Endothelial cell of umbilical vein (primary cell): ENCODE data around the gene CLASRP. TPM values are rescaled to one million over a fixed set of nuclear protein-coding genes. Genes with fewer than 3 reads are reported as not detected.
A peak's percentile ranks its signal among the peaks of the same experiment; 100 is the strongest.

Experiments
- BruUV-seq: library from RNA; stranded (reverse); fragments of 400-500 nt; replicated peaks from 2 replicates; lab custom pipeline; 2021; lab: Mats Ljungman, UMichigan
- CTCF ChIA-PET: fragments of 300-600, 350-600 bp; sonication (Branson Sonifier 250); formaldehyde crosslinking; loops from one replicate; lab custom pipeline; 2021; ENCODE audit warnings: antibody characterized with exemption, inconsistent platforms; lab: Charles Lee
- POLR2A ChIA-PET: fragments of 300-600, 350-600 bp; sonication (Branson Sonifier 250); formaldehyde crosslinking; loops from one replicate; lab custom pipeline; 2021; ENCODE audit warnings: antibody characterized with exemption, inconsistent platforms; lab: Charles Lee
- DNase-seq: peaks from one replicate; pipeline ENCODE4 v3.0.0-alpha.2; 2011; ENCODE audit warnings: low read depth, low spot score
- FAIRE-seq: peaks from 2 replicates; lab custom pipeline; 2011; peaks lifted over from hg19 to GRCh38; lab: Jason Lieb, UNC
- H2AFZ ChIP-seq: 2 replicates; pipeline ENCODE4 v1.6.0; 2012; ENCODE audit warnings: low read depth, low read length, control low read depth, inconsistent platforms
- H3K27ac ChIP-seq: 2 replicates; pipeline ENCODE4 v1.5.1; 2011; ENCODE audit warnings: low read depth, mild to moderate bottlenecking, control low read depth, low read length, moderate library complexity; ENCODE audit not compliant: insufficient read depth
- H3K27me3 ChIP-seq, 2 experiments: 2 replicates each; pipeline versions ENCODE4 v1.6.0 to v1.6.1; 2011; ENCODE audit warnings: low read length in 2 of 2, mixed read lengths in 1 of 2; ENCODE audit not compliant: control insufficient read depth in 2 of 2, insufficient read depth in 2 of 2
- H3K36me3 ChIP-seq, 2 experiments: 2 replicates in 1 of 2; 3 replicates in 1 of 2; pipeline ENCODE4 v1.5.1; 2011; ENCODE audit warnings: low read length in 2 of 2, mild to moderate bottlenecking in 1 of 2, moderate library complexity in 1 of 2; ENCODE audit not compliant: control insufficient read depth in 2 of 2, insufficient read depth in 2 of 2; ENCODE audit errors: extremely low read depth in 1 of 2
- H3K4me1 ChIP-seq: 3 replicates; pipeline ENCODE4 v1.5.1; 2011; ENCODE audit warnings: mild to moderate bottlenecking, low read length; ENCODE audit not compliant: control insufficient read depth, insufficient read depth; ENCODE audit errors: extremely low read depth
- H3K4me2 ChIP-seq: 2 replicates; pipeline ENCODE4 v1.6.1; 2011; ENCODE audit warnings: low read length, control low read depth, mixed read lengths; ENCODE audit not compliant: insufficient read depth
- H3K4me3 ChIP-seq, 3 experiments: fragments of 200-600 bp in 1 of 3; sonication (generic), shearing (Covaris generic) in 1 of 3; replicated peaks in 1 of 3; 2 replicates each; pipeline ENCODE4 v1.5.1; 2011 to 2016; ENCODE audit warnings: control low read depth in 3 of 3, low read length in 3 of 3, mild to moderate bottlenecking in 2 of 3, inconsistent platforms in 1 of 3, low read depth in 1 of 3, moderate library complexity in 1 of 3; ENCODE audit not compliant: insufficient read depth in 1 of 3
- H3K79me2 ChIP-seq: 2 replicates; pipeline ENCODE4 v1.6.0; 2012; ENCODE audit warnings: low read length, inconsistent platforms; ENCODE audit not compliant: control insufficient read depth, insufficient read depth
- H3K9ac ChIP-seq: replicated peaks from 2 replicates; pipeline ENCODE3; 2011; ENCODE audit warnings: low read length, control low read depth; ENCODE audit not compliant: insufficient read depth; ENCODE audit errors: extremely low read depth
- H3K9me1 ChIP-seq: replicated peaks from 3 replicates; pipeline ENCODE4 v1.6.0; 2011; ENCODE audit warnings: mild to moderate bottlenecking, low read length; ENCODE audit not compliant: control insufficient read depth, insufficient read depth; ENCODE audit errors: extremely low read depth
- H3K9me3 ChIP-seq: replicated peaks from 2 replicates; pipeline ENCODE4 v1.5.1; 2012; ENCODE audit warnings: low read length, inconsistent platforms; ENCODE audit not compliant: control insufficient read depth, insufficient read depth
- H4K20me1 ChIP-seq: replicated peaks from 2 replicates; pipeline ENCODE3; 2011; ENCODE audit warnings: mild to moderate bottlenecking, low read length; ENCODE audit not compliant: control insufficient read depth, insufficient read depth; ENCODE audit errors: extremely low read depth
- CTCF ChIP-seq, 2 donors: IDR thresholded peaks; 1 replicate in 1 of 2; 2 replicates in 1 of 2; pipeline ENCODE4 v1.5.1; 2011; ENCODE audit warnings: low read length in 2 of 2, mild to moderate bottlenecking in 2 of 2, moderate library complexity in 2 of 2, control low read depth in 1 of 2, inconsistent platforms in 1 of 2, low read depth in 1 of 2; ENCODE audit not compliant: insufficient read depth in 1 of 2; ENCODE audit errors: extremely low read depth in 1 of 2
- EZH2 ChIP-seq: IDR thresholded peaks from 2 replicates; pipeline ENCODE4 v1.6.1; 2012; ENCODE audit warnings: borderline replicate concordance, low read depth, mild to moderate bottlenecking, moderate library complexity, low read length, inconsistent platforms; ENCODE audit not compliant: severe bottlenecking
- FOS ChIP-seq: IDR thresholded peaks from 2 replicates; pipeline ENCODE4 v1.6.1; 2011; ENCODE audit warnings: mild to moderate bottlenecking, low read length, moderate library complexity, borderline replicate concordance; ENCODE audit not compliant: insufficient read depth
- GATA2 ChIP-seq: IDR thresholded peaks from 2 replicates; pipeline ENCODE4 v1.7.0; 2011; ENCODE audit warnings: low read depth, mild to moderate bottlenecking, moderate library complexity, mixed read lengths, low read length; ENCODE audit not compliant: insufficient read length, insufficient read depth
- JUN ChIP-seq: IDR thresholded peaks from 2 replicates; pipeline ENCODE4 v1.6.1; 2011; ENCODE audit warnings: borderline replicate concordance, low read depth; ENCODE audit not compliant: insufficient read length, insufficient read depth
- MAX ChIP-seq: IDR thresholded peaks from 2 replicates; pipeline ENCODE4 v1.6.1; 2011; ENCODE audit not compliant: insufficient read depth, insufficient read length
- MYC ChIP-seq: IDR thresholded peaks from one replicate; pipeline ENCODE4 v1.6.1; 2011; ENCODE audit warnings: mild to moderate bottlenecking, low read depth, low read length
- POLR2A ChIP-seq: IDR thresholded peaks from 2 replicates; pipeline ENCODE4 v1.6.1; 2012; ENCODE audit warnings: low read depth, mild to moderate bottlenecking, control low read depth, low read length
- POLR2AphosphoS5 ChIP-seq: IDR thresholded peaks from 2 replicates; pipeline ENCODE4 v1.6.1; 2012; ENCODE audit warnings: low read depth, mild to moderate bottlenecking, control low read depth, low read length, moderate library complexity; ENCODE audit not compliant: insufficient read depth
- dilution Hi-C: fragments of 300-500 bp; cut with MboI; formaldehyde crosslinking; loops from one replicate; pipeline ENCODE4 v1.15.0; 2019; ENCODE audit warnings: low sequenced_read_pairs; ENCODE audit not compliant: extremely low pct_ligation_motif_present
- intact Hi-C: fragments of 100-400 bp; cut with micrococcal nuclease; formaldehyde crosslinking; loops from one replicate; pipeline ENCODE4 v1.10.0; 2022
- polyA plus RNA-seq, 4 experiments: library from polyadenylated mRNA; depleted of rRNA in 3 of 4; stranded (reverse) in 3 of 4; unstranded in 1 of 4; fragments of >200 nt; gene quantifications; 2 replicates each; pipeline versions ENCODE4 v1.2.1 to v1.2.3, GENCODE V29; 2011 to 2012; ENCODE audit warnings: missing spikeins in 1 of 4
- total RNA-seq: library from RNA; stranded (reverse); gene quantifications from 2 replicates; pipeline ENCODE4 v1.2.3, GENCODE V29; 2021

Gene CLASRP
- total and polyA plus RNA-seq, 2 donors (not counting 3 experiments of a cell fraction or from before 2014, with no cell fraction given), result 40.7 to 70.7 TPM

- Histone ChIP-seq H3K79me2 (no peaks in the 10 kb centered on the region), H3K9me1 (no peaks in the 10 kb centered on the region), H3K27me3 (no peaks in the 10 kb centered on the region), H3K4me1 (no peaks in the 10 kb centered on the region), H3K9me3 (no peaks in the 10 kb centered on the region), H3K4me2 (no peak overlapping the region), H3K36me3 (peaks cover 0 to 36% of the 10 kb centered on the region in 2 experiments), H3K27ac (no peak overlapping the region), H3K4me3 (no peak overlapping the region), H3K9ac (no peak overlapping the region), H4K20me1 (no peaks in the 10 kb centered on the region), H2AFZ (no peak overlapping the region)
- TF ChIP-seq CTCF (IDR thresholded peaks at IDR 0.05; ENCODE audit: extremely low read depth in 1 of 2, insufficient read depth in 1 of 2, low read depth in 1 of 2, low read length in 2 of 2) (no peak), POLR2A (no peak), GATA2 (no peak), MYC (no peak), MAX (no peak), FOS (no peak), JUN (no peak), POLR2AphosphoS5 (no peak), EZH2 (no peak)
- TSS peak; percentile 44 for BruUV-seq
- dilution Hi-C loops (no loop called here), intact Hi-C loops (no loop called here)
- ChIA-PET POLR2A (no interaction called here), CTCF (interaction anchor here (0.5 kb wide), 1 partner anchor 48 kb away, joined by 3 read pairs; no protein-coding TSS in a partner anchor)
- FAIRE-seq, result no peak
- no peak for DNase-seq
These were observed 46.3 kb upstream of the CLASRP start for GRCh38 chr19:44992336-44993163.
